ENCODE results near the gene LRRC8C.

Gene LRRC8C

GRCh38 chr1:89667691-89668090 is 34.8 kb downstream of the LRRC8C start:
- Mint-ChIP-seq H3K4me3 (no peak overlapping the region), H3K27ac (peak overlapping the region; percentile 77)

GRCh38 chr1:89668961-89669360 is 36.0 kb downstream of the LRRC8C start:
- Mint-ChIP-seq H3K36me3 (ENCODE audit: low read depth) (peaks cover 64% of the 10 kb centered on the region), H3K4me1 (ENCODE audit: low read depth) (peaks cover 97% of the 10 kb centered on the region), H3K27me3 (no peaks in the 10 kb centered on the region), H3K4me3 (no peak overlapping the region), H3K9me3 (no peaks in the 10 kb centered on the region), H3K27ac (peak overlapping the region; percentile 82)

More at GRCh38 chr1:89667691-89668090, 34.8 kb downstream of the LRRC8C start:
- H3K36me3 Mint-ChIP-seq (ENCODE audit: low read depth), result peaks cover 62% of the 10 kb centered on the region
- H3K9me3 Mint-ChIP-seq, result no peaks in the 10 kb centered on the region
- peaks cover 90% of the 10 kb centered on the region for H3K4me1 Mint-ChIP-seq (ENCODE audit: low read depth)
- no peaks in the 10 kb centered on the region for H3K27me3 Mint-ChIP-seq

- H3K27ac Mint-ChIP-seq, result peak overlapping the region; percentile 82
- no peaks in the 10 kb centered on the region for H3K9me3 Mint-ChIP-seq
- H3K27me3 Mint-ChIP-seq, result no peaks in the 10 kb centered on the region
- peak overlapping the region; percentile 72 for H3K4me3 Mint-ChIP-seq
- peaks cover 97% of the 10 kb centered on the region for H3K4me1 Mint-ChIP-seq (ENCODE audit: low read depth)
- peaks cover 61% of the 10 kb centered on the region for H3K36me3 Mint-ChIP-seq (ENCODE audit: low read depth)
Measured at GRCh38 chr1:89669441-89669840, 36.5 kb downstream of the LRRC8C start.

- Mint-ChIP-seq H3K36me3 (ENCODE audit: low read depth) (peaks cover 61% of the 10 kb centered on the region), H3K9me3 (no peaks in the 10 kb centered on the region), H3K4me1 (ENCODE audit: low read depth) (peaks cover 97% of the 10 kb centered on the region), H3K4me3 (peak overlapping the region; percentile 72), H3K27ac (peak overlapping the region; percentile 82), H3K27me3 (no peaks in the 10 kb centered on the region)
Measured at GRCh38 chr1:89670163-89670562, 37.2 kb downstream of the LRRC8C start.

GRCh38 chr1:89670711-89671110 is 37.8 kb downstream of the LRRC8C start:
- H3K36me3 Mint-ChIP-seq (ENCODE audit: low read depth), result peaks cover 63% of the 10 kb centered on the region
- H3K4me1 Mint-ChIP-seq (ENCODE audit: low read depth), result peaks cover 99% of the 10 kb centered on the region
- H3K4me3 Mint-ChIP-seq, result peak overlapping the region; percentile 33
- no peaks in the 10 kb centered on the region for H3K27me3 Mint-ChIP-seq
- H3K9me3 Mint-ChIP-seq, result no peaks in the 10 kb centered on the region
- H3K27ac Mint-ChIP-seq, result peak overlapping the region; percentile 81

GRCh38 chr1:89671775-89672488 is 39.0 kb downstream of the LRRC8C start:
- H3K27me3 Mint-ChIP-seq, result no peaks in the 10 kb centered on the region
- H3K4me3 Mint-ChIP-seq, result no peak overlapping the region
- peaks cover 99% of the 10 kb centered on the region for H3K4me1 Mint-ChIP-seq (ENCODE audit: low read depth)
- H3K36me3 Mint-ChIP-seq (ENCODE audit: low read depth), result peaks cover 65% of the 10 kb centered on the region
- peak overlapping the region; percentile 81 for H3K27ac Mint-ChIP-seq
- H3K9me3 Mint-ChIP-seq, result no peaks in the 10 kb centered on the region

- Mint-ChIP-seq H3K9me3 (no peaks in the 10 kb centered on the region), H3K27me3 (no peaks in the 10 kb centered on the region), H3K27ac (peak overlapping the region; percentile 84), H3K4me1 (ENCODE audit: low read depth) (peaks cover 99% of the 10 kb centered on the region), H3K36me3 (ENCODE audit: low read depth) (peaks cover 71% of the 10 kb centered on the region), H3K4me3 (no peak overlapping the region)
Measured at GRCh38 chr1:89672489-89673183, 39.7 kb downstream of the LRRC8C start.

GRCh38 chr1:89673251-89673650 is 40.3 kb downstream of the LRRC8C start:
- Mint-ChIP-seq H3K4me1 (ENCODE audit: low read depth) (peaks cover 97% of the 10 kb centered on the region), H3K27me3 (no peaks in the 10 kb centered on the region), H3K4me3 (peak overlapping the region; percentile 32), H3K36me3 (ENCODE audit: low read depth) (peaks cover 77% of the 10 kb centered on the region), H3K27ac (peak overlapping the region; percentile 84), H3K9me3 (no peaks in the 10 kb centered on the region)

- Mint-ChIP-seq H3K9me3 (peaks cover 8% of the 10 kb centered on the region), H3K4me3 (no peak overlapping the region), H3K4me1 (ENCODE audit: low read depth) (peaks cover 85% of the 10 kb centered on the region), H3K27me3 (no peaks in the 10 kb centered on the region), H3K36me3 (ENCODE audit: low read depth) (peaks cover 86% of the 10 kb centered on the region), H3K27ac (peak overlapping the region; percentile 84)
Measured at GRCh38 chr1:89675677-89676076, 42.8 kb downstream of the LRRC8C start.

GRCh38 chr1:89681045-89681729 is 48.3 kb downstream of the LRRC8C start:
- H3K27ac Mint-ChIP-seq, result no peak overlapping the region
- peaks cover 68% of the 10 kb centered on the region for H3K4me1 Mint-ChIP-seq (ENCODE audit: low read depth)
- peaks cover 76% of the 10 kb centered on the region for H3K36me3 Mint-ChIP-seq (ENCODE audit: low read depth)
- no peak overlapping the region for H3K4me3 Mint-ChIP-seq
- H3K27me3 Mint-ChIP-seq, result no peaks in the 10 kb centered on the region
- peaks cover 18% of the 10 kb centered on the region for H3K9me3 Mint-ChIP-seq

GRCh38 chr1:89682611-89683010 is 49.7 kb downstream of the LRRC8C start:
- Mint-ChIP-seq H3K27me3 (no peaks in the 10 kb centered on the region), H3K4me1 (ENCODE audit: low read depth) (peaks cover 68% of the 10 kb centered on the region), H3K27ac (no peak overlapping the region), H3K9me3 (peaks cover 23% of the 10 kb centered on the region), H3K4me3 (no peak overlapping the region), H3K36me3 (ENCODE audit: low read depth) (peaks cover 80% of the 10 kb centered on the region)

GRCh38 chr1:89685461-89685860 is 52.5 kb downstream of the LRRC8C start:
- Mint-ChIP-seq H3K4me1 (ENCODE audit: low read depth) (peaks cover 76% of the 10 kb centered on the region), H3K9me3 (peaks cover 16% of the 10 kb centered on the region), H3K27me3 (no peaks in the 10 kb centered on the region), H3K27ac (peak overlapping the region; percentile 90), H3K4me3 (no peak overlapping the region), H3K36me3 (ENCODE audit: low read depth) (peaks cover 80% of the 10 kb centered on the region)

GRCh38 chr1:89686520-89686919 is 53.6 kb downstream of the LRRC8C start:
- Mint-ChIP-seq H3K4me1 (ENCODE audit: low read depth) (peaks cover 80% of the 10 kb centered on the region), H3K36me3 (ENCODE audit: low read depth) (peaks cover 81% of the 10 kb centered on the region), H3K27me3 (no peaks in the 10 kb centered on the region), H3K9me3 (peaks cover 9% of the 10 kb centered on the region), H3K27ac (peak overlapping the region; percentile 90), H3K4me3 (peak overlapping the region; percentile 34)

GRCh38 chr1:89687254-89687653 is 54.3 kb downstream of the LRRC8C start:
- peak overlapping the region; percentile 83 for H3K27ac Mint-ChIP-seq
- no peaks in the 10 kb centered on the region for H3K27me3 Mint-ChIP-seq
- H3K4me3 Mint-ChIP-seq, result no peak overlapping the region
- peaks cover 9% of the 10 kb centered on the region for H3K9me3 Mint-ChIP-seq
- H3K36me3 Mint-ChIP-seq (ENCODE audit: low read depth), result peaks cover 81% of the 10 kb centered on the region
- peaks cover 85% of the 10 kb centered on the region for H3K4me1 Mint-ChIP-seq (ENCODE audit: low read depth)

GRCh38 chr1:89688607-89689006 is 55.7 kb downstream of the LRRC8C start:
- H3K27ac Mint-ChIP-seq, result peak overlapping the region; percentile 80

More at GRCh38 chr1:89688607-89689006, 55.7 kb downstream of the LRRC8C start:
- peaks cover 9% of the 10 kb centered on the region for H3K9me3 Mint-ChIP-seq
- H3K4me3 Mint-ChIP-seq, result peak overlapping the region; percentile 36
- H3K4me1 Mint-ChIP-seq (ENCODE audit: low read depth), result peaks cover 89% of the 10 kb centered on the region
- H3K27me3 Mint-ChIP-seq, result no peaks in the 10 kb centered on the region
- peaks cover 86% of the 10 kb centered on the region for H3K36me3 Mint-ChIP-seq (ENCODE audit: low read depth)

Measured in stimulated activated naive CD8-positive, alpha-beta T cell treated with anti-CD3 and anti-CD28 coated beads, Interleukin-15, Interleukin-2, amounts not matched to agents 100 ng/mL and 50 ng/mL, for 24 hours (primary cell).